ENCODE measurements around the gene ASCC1. TPM values are rescaled to one million over a fixed set of nuclear protein-coding genes. Genes with fewer than 3 reads are reported as not detected.

The ASCC1 gene
- total RNA-seq, 1 donor from 2014 or later = 38.5 TPM

GRCh38 chr10:72240371-72240770, 24.3 kb upstream of the ASCC1 start:
- H3K36me3 ChIP-seq = peaks cover 0 to 3% of the 10 kb centered on the region in 2 donors
- no peak overlapping the region for H3K27ac ChIP-seq
- no peaks in the 10 kb centered on the region for H3K27me3 ChIP-seq
- TF ChIP-seq POLR2A (IDR thresholded peaks at IDR 0.05) (no peak), POLR2AphosphoS5 (IDR thresholded peaks at IDR 0.05; ENCODE audit: insufficient read depth in 1 of 2, low read depth in 1 of 2) (no peak), CTCF (IDR thresholded peaks at IDR 0.05) (no peak)
- H3K4me3 ChIP-seq = no peak overlapping the region
- peaks cover 40% of the 10 kb centered on the region for H3K4me1 ChIP-seq
- intact Hi-C loops (cut with DNase I) = no loop called here
- no peaks in the 10 kb centered on the region for H3K9me3 ChIP-seq
- no peak for DNase-seq (ENCODE audit: extremely low spot score in 2 of 2)

GRCh38 chr10:72239409-72239808, 23.3 kb upstream of the ASCC1 start:
- intact Hi-C loops (cut with DNase I) = no loop called here
- Histone ChIP-seq H3K4me1 (peaks cover 30% of the 10 kb centered on the region), H3K4me3 (no peak overlapping the region), H3K27ac (no peak overlapping the region), H3K36me3 (peaks cover 0 to 12% of the 10 kb centered on the region in 2 donors), H3K9me3 (no peaks in the 10 kb centered on the region), H3K27me3 (no peaks in the 10 kb centered on the region)
- DNase-seq (ENCODE audit: extremely low spot score in 2 of 2) = no peak
- TF ChIP-seq POLR2AphosphoS5 (IDR thresholded peaks at IDR 0.05; ENCODE audit: insufficient read depth in 1 of 2, low read depth in 1 of 2) = no peak
- no peak for TF ChIP-seq CTCF (IDR thresholded peaks at IDR 0.05)
- TF ChIP-seq POLR2A (IDR thresholded peaks at IDR 0.05) = no peak

GRCh38 chr10:72238392-72239175, 22.5 kb upstream of the ASCC1 start:
- Histone ChIP-seq H3K4me3 (no peak overlapping the region), H3K36me3 (peaks cover 0 to 20% of the 10 kb centered on the region in 2 donors), H3K27ac (no peak overlapping the region), H3K4me1 (peaks cover 22% of the 10 kb centered on the region), H3K9me3 (no peaks in the 10 kb centered on the region), H3K27me3 (no peaks in the 10 kb centered on the region)
- intact Hi-C loops (cut with DNase I) = no loop called here
- TF ChIP-seq POLR2AphosphoS5 (IDR thresholded peaks at IDR 0.05; ENCODE audit: insufficient read depth in 1 of 2, low read depth in 1 of 2) (no peak), CTCF (IDR thresholded peaks at IDR 0.05) (no peak), POLR2A (IDR thresholded peaks at IDR 0.05) (no peak)
- no peak for DNase-seq (ENCODE audit: extremely low spot score in 2 of 2)

GRCh38 chr10:72235544-72236279, 19.6 kb upstream of the ASCC1 start:
- Histone ChIP-seq H3K36me3 (peaks cover 0 to 43% of the 10 kb centered on the region in 2 donors), H3K4me1 (no peaks in the 10 kb centered on the region), H3K9me3 (no peaks in the 10 kb centered on the region), H3K27ac (no peak overlapping the region), H3K4me3 (no peak overlapping the region), H3K27me3 (no peaks in the 10 kb centered on the region)
- intact Hi-C loops (cut with DNase I) = no loop called here
- TF ChIP-seq POLR2AphosphoS5 (IDR thresholded peaks at IDR 0.05; ENCODE audit: insufficient read depth in 1 of 2, low read depth in 1 of 2) = no peak
- no peak for TF ChIP-seq CTCF (IDR thresholded peaks at IDR 0.05)
- no peak for TF ChIP-seq POLR2A (IDR thresholded peaks at IDR 0.05)
- no peak for DNase-seq (ENCODE audit: extremely low spot score in 2 of 2)
